Cardiac septum (tissue), 1 donor: Measurements from ENCODE around the gene SPRR2E. TPM values are rescaled to one million over a fixed set of nuclear protein-coding genes. Genes with fewer than 3 reads are reported as not detected.
"Not testable (repeated sequence)": the region's sequence is repeated elsewhere in the genome, so short reads cannot be mapped to it uniquely, and the experiment has no call there.

ENCODE experiments used
- DNase-seq: peaks from one replicate; pipeline ENCODE4 v3.0.0-alpha.2; 2020; ENCODE audit warnings: low spot score
- intact Hi-C: fragments of 100-400 bp; cut with DNase I; formaldehyde crosslinking; loops from one replicate; pipeline ENCODE4 v1.14.0; 2022
- total RNA-seq: library from RNA; stranded (reverse); fragmentation: NEBNext Ultra II Directional; extraction: Animal tissue kit (Norgen Biotek cat#: 25700); gene quantifications from one replicate; pipeline ENCODE4 v1.2.1, GENCODE V29; 2021
- donor health status: DM: no; HTN: no; CAD: no.

The SPRR2E gene
- total RNA-seq, 1 donor from 2014 or later: not detected

GRCh38 chr1:153072806-153073726 lies 21.3 kb downstream of the SPRR2E start:
- intact Hi-C loops: no loop called here
- no peak for DNase-seq

- DNase-seq: no peak
- intact Hi-C loops: no loop called here
Observed at GRCh38 chr1:153071511-153071910, 22.8 kb downstream of the SPRR2E start, which contains the start of gene SPRR2B. SPRR2B (minus strand) TSS chr1:153071611; CDS start chr1:153070839, 772 bp downstream.

GRCh38 chr1:153070243-153070642 lies 24.1 kb downstream of the SPRR2E start:
- intact Hi-C loops: no loop called here
- no peak for DNase-seq

GRCh38 chr1:153058826-153059784 lies 35.2 kb downstream of the SPRR2E start:
- intact Hi-C loops: no loop called here
- no peak for DNase-seq

- intact Hi-C loops: no loop called here
- no peak for DNase-seq
Observed at GRCh38 chr1:153058154-153058553, 36.2 kb downstream of the SPRR2E start.

- DNase-seq: no peak
- intact Hi-C loops: no loop called here
Observed at GRCh38 chr1:153057375-153057774, 37.0 kb downstream of the SPRR2E start, which contains the start of gene SPRR2A. SPRR2A (minus strand) TSS chr1:153057512; CDS start chr1:153056735, 777 bp downstream.

- intact Hi-C loops, DNase-seq: not testable (repeated sequence)
Observed at GRCh38 chr1:153056111-153056510, 38.2 kb downstream of the SPRR2E start.

- intact Hi-C loops: no loop called here
- DNase-seq: no peak
Observed at GRCh38 chr1:153049211-153049610, 45.1 kb downstream of the SPRR2E start.

Other genes with a start within 250 kb of the SPRR2E start
- gene LCE7A, start 234.5 kb downstream of the SPRR2E start, total RNA-seq: not detected
- gene SMCP, start 216.2 kb downstream of the SPRR2E start, total RNA-seq: not detected
- gene IVL, start 186.0 kb downstream of the SPRR2E start, total RNA-seq: not detected
- gene SPRR5, start 147.3 kb downstream of the SPRR2E start, total RNA-seq: not detected
- not detected for gene SPRR4, start 123.9 kb downstream of the SPRR2E start, total RNA-seq
- gene SPRR1A, start 110.4 kb downstream of the SPRR2E start, total RNA-seq: not detected
- gene SPRR3, start 92.8 kb downstream of the SPRR2E start, total RNA-seq: not detected
- gene SPRR1B, start 63.3 kb downstream of the SPRR2E start, total RNA-seq: not detected
- not detected for gene SPRR2D, start 53.4 kb downstream of the SPRR2E start, total RNA-seq
- gene SPRR2A, start 37.0 kb downstream of the SPRR2E start, total RNA-seq: not detected
- not detected for gene SPRR2B, start 22.9 kb downstream of the SPRR2E start, total RNA-seq
- gene SPRR2F, start 19.0 kb upstream of the SPRR2E start, total RNA-seq: not detected
- not detected for gene SPRR2G, start 56.4 kb upstream of the SPRR2E start, total RNA-seq
- not detected for gene LELP1, start 108.9 kb upstream of the SPRR2E start, total RNA-seq
- gene PRR9, start 123.1 kb upstream of the SPRR2E start, total RNA-seq: not detected
- gene LORICRIN, start 165.2 kb upstream of the SPRR2E start, total RNA-seq: not detected
- gene PGLYRP3, start 218.4 kb upstream of the SPRR2E start, total RNA-seq: not detected